GM21529 (cell line): ENCODE data around the gene BSN.
A peak's percentile ranks its signal among the peaks of the same experiment; 100 is the strongest.
"Not testable (repeated sequence)": the region's sequence is repeated elsewhere in the genome, so short reads cannot be mapped to it uniquely, and the experiment has no call there.

ENCODE experiments used
- ATAC-seq: cut with Tn5 transposase; IDR thresholded peaks from one replicate; pipeline ENCODE4 v1.9.1; 2021; ENCODE audit not compliant: unreplicated experiment

The BSN gene

GRCh38 chr3:49689046-49689907, 135.0 kb downstream of the BSN start, which contains the start of the genes MST1 and RNF123:
TSS of gene MST1 (minus strand) at chr3:49689474. CDS start at chr3:49688691, 783 bp downstream.
TSS of gene RNF123 (plus strand) at chr3:49689557. CDS start at chr3:49691166, 1,609 bp downstream.
- ATAC-seq = peak; percentile 64

GRCh38 chr3:49689908-49690624, 135.8 kb downstream of the BSN start:
- ATAC-seq = not testable (repeated sequence)

GRCh38 chr3:49690856-49691255, 136.6 kb downstream of the BSN start:
- ATAC-seq = not testable (repeated sequence)

- not testable (repeated sequence) for ATAC-seq
These were observed 137.2 kb downstream of the BSN start for GRCh38 chr3:49691481-49691880.

- ATAC-seq = not testable (repeated sequence)
These were observed 140.3 kb downstream of the BSN start for GRCh38 chr3:49694409-49695070.

- ATAC-seq = not testable (repeated sequence)
These were observed 141.2 kb downstream of the BSN start for GRCh38 chr3:49695350-49696015.

GRCh38 chr3:49699281-49699979, 145.2 kb downstream of the BSN start:
- no peak for ATAC-seq

GRCh38 chr3:49700014-49700413, 145.7 kb downstream of the BSN start:
- ATAC-seq = no peak

GRCh38 chr3:49700453-49701128, 146.3 kb downstream of the BSN start:
- ATAC-seq = no peak

GRCh38 chr3:49701388-49702077, 147.3 kb downstream of the BSN start:
- no peak for ATAC-seq

GRCh38 chr3:49702672-49703071, 148.4 kb downstream of the BSN start:
- ATAC-seq = no peak

- no peak for ATAC-seq
These were observed 149.2 kb downstream of the BSN start for GRCh38 chr3:49703443-49703927.

GRCh38 chr3:49703956-49704355, 149.7 kb downstream of the BSN start:
- no peak for ATAC-seq

GRCh38 chr3:49704629-49705028, 150.4 kb downstream of the BSN start:
- no peak for ATAC-seq

- no peak for ATAC-seq
These were observed 151.2 kb downstream of the BSN start for GRCh38 chr3:49705390-49705960.

- ATAC-seq = no peak
These were observed 152.3 kb downstream of the BSN start for GRCh38 chr3:49706456-49707112.

- ATAC-seq = no peak
These were observed 152.8 kb downstream of the BSN start for GRCh38 chr3:49707113-49707480.

- ATAC-seq = no peak
These were observed 155.6 kb downstream of the BSN start for GRCh38 chr3:49709852-49710251.
